22Rv1 (cell line): Measurements from ENCODE around the gene FLT4.

Experiments
- ZFX ChIP-seq: fragments of 450-650 bp; IDR thresholded peaks from 2 replicates; pipeline ENCODE4 v1.6.1; 2017; ENCODE audit warnings: antibody characterized with exemption, borderline replicate concordance
- TF ChIP-seq, protein P1 (sequence below): fragments of 450-650 bp; IDR thresholded peaks from 2 replicates; pipeline ENCODE4 v1.5.1; 2017; ENCODE audit warnings: mild to moderate bottlenecking

DNA sequence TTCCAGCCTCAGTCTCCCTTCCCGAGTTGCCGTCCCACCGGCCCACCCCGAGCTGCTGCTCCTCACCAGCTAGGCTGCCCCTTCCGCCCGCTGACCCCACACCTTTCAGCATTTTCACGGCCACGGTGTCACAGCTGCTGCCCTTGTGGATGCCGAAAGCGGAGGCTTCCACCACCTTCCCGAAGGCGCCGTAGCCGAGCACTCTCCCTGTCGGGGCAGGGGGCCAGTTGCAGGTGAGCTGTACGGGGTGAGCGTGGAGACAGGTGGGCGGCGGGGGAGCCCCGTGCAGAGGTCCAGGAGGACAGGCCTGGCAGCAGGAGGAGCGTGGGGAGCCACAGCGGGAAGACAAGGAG, 29.9 kb downstream of the FLT4 start:
- TF ChIP-seq, protein P1, sequence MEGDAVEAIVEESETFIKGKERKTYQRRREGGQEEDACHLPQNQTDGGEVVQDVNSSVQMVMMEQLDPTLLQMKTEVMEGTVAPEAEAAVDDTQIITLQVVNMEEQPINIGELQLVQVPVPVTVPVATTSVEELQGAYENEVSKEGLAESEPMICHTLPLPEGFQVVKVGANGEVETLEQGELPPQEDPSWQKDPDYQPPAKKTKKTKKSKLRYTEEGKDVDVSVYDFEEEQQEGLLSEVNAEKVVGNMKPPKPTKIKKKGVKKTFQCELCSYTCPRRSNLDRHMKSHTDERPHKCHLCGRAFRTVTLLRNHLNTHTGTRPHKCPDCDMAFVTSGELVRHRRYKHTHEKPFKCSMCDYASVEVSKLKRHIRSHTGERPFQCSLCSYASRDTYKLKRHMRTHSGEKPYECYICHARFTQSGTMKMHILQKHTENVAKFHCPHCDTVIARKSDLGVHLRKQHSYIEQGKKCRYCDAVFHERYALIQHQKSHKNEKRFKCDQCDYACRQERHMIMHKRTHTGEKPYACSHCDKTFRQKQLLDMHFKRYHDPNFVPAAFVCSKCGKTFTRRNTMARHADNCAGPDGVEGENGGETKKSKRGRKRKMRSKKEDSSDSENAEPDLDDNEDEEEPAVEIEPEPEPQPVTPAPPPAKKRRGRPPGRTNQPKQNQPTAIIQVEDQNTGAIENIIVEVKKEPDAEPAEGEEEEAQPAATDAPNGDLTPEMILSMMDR = no peak
- no peak for TF ChIP-seq ZFX
